Measurements from ENCODE around the gene AMFR. TPM values are rescaled to one million over a fixed set of nuclear protein-coding genes. Genes with fewer than 3 reads are reported as not detected.

Gene AMFR
- total RNA-seq, 1 experiment from 2014 or later: 25.6 TPM

- 0 out of 4 replicates have a peak, but pooled peaks cover 0 to 2% of the 10 kb centered on the region in 2 experiments for H3K4me1 Mint-ChIP-seq
- no peaks in the 10 kb centered on the region for H3K27me3 Mint-ChIP-seq (ENCODE audit: low read depth)
- Histone ChIP-seq H2BK120ac (ENCODE audit: low read depth, low read length, poor library complexity, severe bottlenecking) (no peak overlapping the region), H3K79me2 (ENCODE audit: insufficient read depth, low read length) (no peaks in the 10 kb centered on the region), H2BK20ac (ENCODE audit: low read depth, low read length, poor library complexity, severe bottlenecking) (no peak overlapping the region), H4K8ac (replicated peaks; ENCODE audit: insufficient read length, low read depth, low read length) (no peak overlapping the region), H2BK15ac (ENCODE audit: low read depth, low read length) (no peak overlapping the region), H3K4me1 (ENCODE audit: insufficient read depth, low read length) (no peaks in the 10 kb centered on the region), H2BK12ac (ENCODE audit: insufficient read length, low read depth, low read length) (no peak overlapping the region), H4K5ac (ENCODE audit: insufficient read length, low read depth, low read length) (no peak overlapping the region), H3K79me1 (ENCODE audit: insufficient read depth, low read depth, low read length, poor library complexity, severe bottlenecking) (no peaks in the 10 kb centered on the region), H4K20me1 (ENCODE audit: control insufficient read depth, insufficient read depth, insufficient read length) (no peaks in the 10 kb centered on the region), H3K4ac (ENCODE audit: low read depth, low read length) (no peak overlapping the region), H3K14ac (ENCODE audit: insufficient read depth, low read length) (no peak overlapping the region), H2AK5ac (ENCODE audit: insufficient read length, low read length) (no peak overlapping the region), H3K56ac (ENCODE audit: insufficient read length, low read depth, low read length) (no peak overlapping the region), H3K9ac (ENCODE audit: extremely low read depth, insufficient read length, low read length) (no peak overlapping the region), H3K18ac (ENCODE audit: insufficient read length, low read depth, low read length) (no peak overlapping the region), H2BK5ac (ENCODE audit: insufficient read length, low read length) (no peak overlapping the region), H3K23me2 (ENCODE audit: insufficient read length, low read depth, low read length, poor library complexity, severe bottlenecking) (no peaks in the 10 kb centered on the region), H3K23ac (ENCODE audit: insufficient read length, low read depth, low read length) (no peak overlapping the region), H2AFZ (ENCODE audit: low read length) (no peak overlapping the region), H3K27me3 (ENCODE audit: insufficient read depth, low read length) (no peaks in the 10 kb centered on the region), H4K91ac (ENCODE audit: insufficient read length, low read depth, low read length) (no peak overlapping the region), H3K4me2 (ENCODE audit: insufficient read depth, insufficient read length, low read length) (no peak overlapping the region), H3K9me3 (ENCODE audit: control insufficient read depth, low read depth, low read length) (no peaks in the 10 kb centered on the region), H3K27ac (ENCODE audit: insufficient read length, low read depth, low read length) (no peak overlapping the region), H3T11ph (ENCODE audit: low read length) (no peak overlapping the region)
- H3K9me3 Mint-ChIP-seq: no peaks in the 10 kb centered on the region
- DNase-seq: no peak
- no peak overlapping the region for H3K4me3 Mint-ChIP-seq
- H3K27ac Mint-ChIP-seq: no peak overlapping the region
- no peak for TF ChIP-seq CTCF (conservative IDR thresholded peaks at IDR 0.05)
- H3K36me3 Mint-ChIP-seq (ENCODE audit: insufficient read depth in 1 of 3, low read depth in 3 of 3): peaks cover 10 to 26% (median 17%) of the 10 kb centered on the region in 3 experiments; a peak in 6 of 7 replicates
- WGBS (ENCODE audit: extremely low coverage, insufficient read length, low lambda C conversion rate): no CpG with 5 or more reads among the region's 9 CpGs
These were observed 58.4 kb downstream of the AMFR start for GRCh38 chr16:56366945-56367344.
